ENCODE results near the gene C1QC. TPM values are rescaled to one million over a fixed set of nuclear protein-coding genes. Genes with fewer than 3 reads are reported as not detected.

C1QC gene
- total RNA-seq, 5 donors from 2014 or later (not counting 1 experiment from before 2014, with no cell fraction given), result 0.62 to 1.9 (median 0.96) TPM; not detected in 2

DNA sequence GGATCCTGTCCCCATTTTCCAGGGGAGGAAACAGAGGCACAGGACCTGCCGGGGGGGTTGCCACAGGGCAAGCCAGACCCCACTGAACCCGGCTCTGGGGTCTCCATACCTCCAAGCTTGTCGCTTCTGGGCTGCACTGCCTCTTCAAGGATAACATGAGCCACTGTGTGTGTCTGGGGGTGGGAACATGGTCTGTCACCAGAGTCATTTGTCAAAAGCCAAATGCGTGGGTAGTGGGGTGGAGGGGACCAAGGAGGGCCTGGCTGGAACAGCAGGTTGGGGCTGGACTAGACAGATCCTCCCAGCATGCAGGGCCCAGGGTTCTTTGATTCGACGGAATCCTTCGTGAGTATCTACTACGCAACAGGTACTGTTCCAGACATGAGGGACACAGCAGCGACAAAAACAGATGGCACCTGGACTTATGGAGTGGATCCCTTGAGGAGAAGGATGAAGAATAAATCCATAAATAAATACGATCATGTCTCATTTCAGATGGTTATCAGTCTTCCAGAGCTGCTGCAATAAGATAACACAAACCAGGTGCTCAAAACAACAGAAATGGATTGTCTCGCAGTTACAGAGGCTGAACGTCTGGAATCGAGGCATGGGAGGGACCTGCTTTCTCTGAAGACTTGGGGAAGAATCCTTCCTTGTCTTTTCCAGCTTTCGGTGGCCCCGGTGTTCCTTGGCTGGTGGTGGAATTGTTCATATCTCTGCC, 38.3 kb downstream of the C1QC start:
- 70% methylated on average over 6 of the region's 15 CpGs for WGBS (ENCODE audit: insufficient coverage)
- Mint-ChIP-seq H3K27me3 (peaks cover 15 to 23% of the 10 kb centered on the region in 2 donors), H3K36me3 (no peaks in the 10 kb centered on the region), H3K9me3 (no peaks in the 10 kb centered on the region), H3K4me3 (no peak overlapping the region), H3K4me1 (no peaks in the 10 kb centered on the region), H3K27ac (no peak overlapping the region)
- Histone ChIP-seq H3K36me3 (ENCODE audit: control insufficient read depth in 2 of 2, extremely low read depth in 1 of 2, insufficient read depth in 1 of 2, low read length in 1 of 2) (no peaks in the 10 kb centered on the region), H3K9me3 (no peaks in the 10 kb centered on the region), H3K27me3 (replicated peaks in 1 of 2; ENCODE audit: control insufficient read depth in 2 of 2, extremely low read depth in 1 of 2, insufficient read depth in 2 of 2, low read length in 1 of 2) (peaks cover 0 to 49% of the 10 kb centered on the region in 2 experiments), H3K4me1 (ENCODE audit: control insufficient read depth in 1 of 2, extremely low read depth in 1 of 2, insufficient read depth in 2 of 2, low read length in 2 of 2) (no peaks in the 10 kb centered on the region), H3K27ac (ENCODE audit: low read length) (no peak overlapping the region), H3K4me3 (ENCODE audit: control insufficient read depth in 1 of 2, extremely low read depth in 1 of 2, low read length in 1 of 2) (no peak overlapping the region)
- ChIA-PET POLR2A (no interaction called here), CTCF (no interaction called here)
- DNase-seq, result no peak
- ATAC-seq (replicated peaks in 1 of 4), result no peak

DNA sequence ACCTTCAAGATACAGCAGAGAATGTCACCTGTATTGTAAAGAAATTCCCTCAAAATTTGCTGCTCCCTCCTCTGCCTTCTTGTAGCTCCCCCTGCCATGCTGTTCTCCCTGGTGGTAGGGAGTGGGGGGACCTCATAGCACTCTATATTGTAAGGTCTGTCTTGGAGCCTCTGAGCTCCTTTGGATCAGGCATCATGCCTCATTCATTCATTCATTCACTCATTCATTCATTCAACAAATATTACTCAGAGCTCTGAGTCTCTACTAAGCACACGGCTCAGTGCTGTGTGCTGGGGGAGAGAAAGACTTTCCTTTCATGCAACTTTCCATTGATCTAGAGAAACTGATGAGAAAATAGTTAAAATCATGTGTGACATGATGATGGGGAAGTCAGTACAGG, 40.1 kb downstream of the C1QC start:
- H3K4me1 Mint-ChIP-seq, result no peaks in the 10 kb centered on the region
- no peaks in the 10 kb centered on the region for H3K36me3 Mint-ChIP-seq
- H3K27ac Mint-ChIP-seq, result no peak overlapping the region
- no peak overlapping the region for H3K4me3 Mint-ChIP-seq
- H3K36me3 ChIP-seq (ENCODE audit: control insufficient read depth in 2 of 2, extremely low read depth in 1 of 2, insufficient read depth in 1 of 2, low read length in 1 of 2), result no peaks in the 10 kb centered on the region
- no peak for ATAC-seq (replicated peaks in 1 of 4)
- DNase-seq, result no peak
- H3K9me3 Mint-ChIP-seq, result no peaks in the 10 kb centered on the region
- H3K4me3 ChIP-seq (ENCODE audit: control insufficient read depth in 1 of 2, extremely low read depth in 1 of 2, low read length in 1 of 2), result no peak overlapping the region
- peaks cover 24 to 34% of the 10 kb centered on the region in 2 donors for H3K27me3 Mint-ChIP-seq
- no peak overlapping the region for H3K27ac ChIP-seq (ENCODE audit: low read length)
- no peaks in the 10 kb centered on the region for H3K4me1 ChIP-seq (ENCODE audit: control insufficient read depth in 1 of 2, extremely low read depth in 1 of 2, insufficient read depth in 2 of 2, low read length in 2 of 2)
- POLR2A ChIA-PET, result no interaction called here
- CTCF ChIA-PET, result no interaction called here
- peaks cover 0 to 39% of the 10 kb centered on the region in 2 experiments for H3K27me3 ChIP-seq (replicated peaks in 1 of 2; ENCODE audit: control insufficient read depth in 2 of 2, extremely low read depth in 1 of 2, insufficient read depth in 2 of 2, low read length in 1 of 2)
- no peaks in the 10 kb centered on the region for H3K9me3 ChIP-seq
- no CpG with 5 or more reads among the region's 1 CpG for WGBS (ENCODE audit: insufficient coverage)

GRCh38 chr1:22685591-22686059, 42.2 kb downstream of the C1QC start:
- no peaks in the 10 kb centered on the region for H3K4me1 ChIP-seq (ENCODE audit: control insufficient read depth in 1 of 2, extremely low read depth in 1 of 2, insufficient read depth in 2 of 2, low read length in 2 of 2)
- DNase-seq (no peak), ATAC-seq (replicated peaks in 1 of 4) (no peak)
- no peak overlapping the region for H3K27ac Mint-ChIP-seq
- no peaks in the 10 kb centered on the region for H3K9me3 ChIP-seq
- H3K36me3 Mint-ChIP-seq, result no peaks in the 10 kb centered on the region
- WGBS (ENCODE audit: insufficient coverage), result 86% methylated on average over 10 of the region's 10 CpGs
- no peaks in the 10 kb centered on the region for H3K4me1 Mint-ChIP-seq
- H3K27ac ChIP-seq (ENCODE audit: low read length), result no peak overlapping the region
- peaks cover 0 to 33% of the 10 kb centered on the region in 2 experiments for H3K27me3 ChIP-seq (replicated peaks in 1 of 2; ENCODE audit: control insufficient read depth in 2 of 2, extremely low read depth in 1 of 2, insufficient read depth in 2 of 2, low read length in 1 of 2)
- no peaks in the 10 kb centered on the region for H3K36me3 ChIP-seq (ENCODE audit: control insufficient read depth in 2 of 2, extremely low read depth in 1 of 2, insufficient read depth in 1 of 2, low read length in 1 of 2)
- no peak overlapping the region for H3K4me3 ChIP-seq (ENCODE audit: control insufficient read depth in 1 of 2, extremely low read depth in 1 of 2, low read length in 1 of 2)
- H3K4me3 Mint-ChIP-seq, result no peak overlapping the region
- H3K27me3 Mint-ChIP-seq, result peaks cover 24 to 37% of the 10 kb centered on the region in 2 donors
- CTCF ChIA-PET, result no interaction called here
- no peaks in the 10 kb centered on the region for H3K9me3 Mint-ChIP-seq
- POLR2A ChIA-PET, result no interaction called here

DNA sequence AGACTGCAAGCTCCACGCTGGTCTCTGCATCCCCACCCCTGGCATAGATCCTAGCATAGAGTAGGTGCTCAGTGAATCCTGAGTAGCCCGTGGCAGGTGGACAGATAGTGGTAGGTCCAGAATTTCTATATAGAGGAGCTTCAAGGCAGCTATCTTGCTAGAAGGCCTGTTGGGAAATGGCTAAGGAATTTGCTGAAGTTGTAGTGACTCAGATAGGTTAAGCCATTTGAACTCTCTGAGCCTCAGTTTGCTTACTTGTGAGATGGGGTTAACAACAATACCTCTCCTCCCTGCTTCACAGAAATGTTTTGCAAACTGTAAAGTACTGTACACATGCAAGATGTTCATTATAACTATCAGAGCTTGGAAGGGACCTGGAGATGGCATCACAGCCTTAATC, 43.8 kb downstream of the C1QC start:
- H3K27ac ChIP-seq (ENCODE audit: low read length), result no peak overlapping the region
- Mint-ChIP-seq H3K27me3 (peaks cover 24 to 37% of the 10 kb centered on the region in 2 donors), H3K9me3 (no peaks in the 10 kb centered on the region), H3K4me3 (no peak overlapping the region), H3K36me3 (no peaks in the 10 kb centered on the region), H3K4me1 (no peaks in the 10 kb centered on the region), H3K27ac (no peak overlapping the region)
- ATAC-seq (replicated peaks in 1 of 4) (no peak), DNase-seq (no peak)
- no peaks in the 10 kb centered on the region for H3K9me3 ChIP-seq
- H3K4me1 ChIP-seq (ENCODE audit: control insufficient read depth in 1 of 2, extremely low read depth in 1 of 2, insufficient read depth in 2 of 2, low read length in 2 of 2), result no peaks in the 10 kb centered on the region
- WGBS (ENCODE audit: insufficient coverage), result 67% methylated on average over 1 of the region's 2 CpGs
- POLR2A ChIA-PET, result no interaction called here
- peaks cover 0 to 25% of the 10 kb centered on the region in 2 experiments for H3K27me3 ChIP-seq (replicated peaks in 1 of 2; ENCODE audit: control insufficient read depth in 2 of 2, extremely low read depth in 1 of 2, insufficient read depth in 2 of 2, low read length in 1 of 2)
- CTCF ChIA-PET, result no interaction called here
- H3K4me3 ChIP-seq (ENCODE audit: control insufficient read depth in 1 of 2, extremely low read depth in 1 of 2, low read length in 1 of 2), result no peak overlapping the region
- H3K36me3 ChIP-seq (ENCODE audit: control insufficient read depth in 2 of 2, extremely low read depth in 1 of 2, insufficient read depth in 1 of 2, low read length in 1 of 2), result no peaks in the 10 kb centered on the region

GRCh38 chr1:22688466-22688865, 45.0 kb downstream of the C1QC start:
- Histone ChIP-seq H3K9me3 (no peaks in the 10 kb centered on the region), H3K4me3 (ENCODE audit: control insufficient read depth in 1 of 2, extremely low read depth in 1 of 2, low read length in 1 of 2) (no peak overlapping the region), H3K27me3 (replicated peaks in 1 of 2; ENCODE audit: control insufficient read depth in 2 of 2, extremely low read depth in 1 of 2, insufficient read depth in 2 of 2, low read length in 1 of 2) (peaks cover 0 to 23% of the 10 kb centered on the region in 2 experiments), H3K27ac (ENCODE audit: low read length) (no peak overlapping the region), H3K36me3 (ENCODE audit: control insufficient read depth in 2 of 2, extremely low read depth in 1 of 2, insufficient read depth in 1 of 2, low read length in 1 of 2) (no peaks in the 10 kb centered on the region), H3K4me1 (ENCODE audit: control insufficient read depth in 1 of 2, extremely low read depth in 1 of 2, insufficient read depth in 2 of 2, low read length in 2 of 2) (no peaks in the 10 kb centered on the region)
- DNase-seq, result no peak
- H3K4me3 Mint-ChIP-seq, result no peak overlapping the region
- no peaks in the 10 kb centered on the region for H3K4me1 Mint-ChIP-seq
- peaks cover 23 to 36% of the 10 kb centered on the region in 2 donors for H3K27me3 Mint-ChIP-seq
- ChIA-PET CTCF (interaction anchor here in 1 of 2 donors (0.7 kb wide), 1 partner anchor 33 kb away, joined by 3 read pairs; no protein-coding TSS in a partner anchor), POLR2A (no interaction called here)
- ATAC-seq (replicated peaks in 1 of 4), result no peak
- no peaks in the 10 kb centered on the region for H3K9me3 Mint-ChIP-seq
- H3K27ac Mint-ChIP-seq, result no peak overlapping the region
- H3K36me3 Mint-ChIP-seq, result no peaks in the 10 kb centered on the region

DNA sequence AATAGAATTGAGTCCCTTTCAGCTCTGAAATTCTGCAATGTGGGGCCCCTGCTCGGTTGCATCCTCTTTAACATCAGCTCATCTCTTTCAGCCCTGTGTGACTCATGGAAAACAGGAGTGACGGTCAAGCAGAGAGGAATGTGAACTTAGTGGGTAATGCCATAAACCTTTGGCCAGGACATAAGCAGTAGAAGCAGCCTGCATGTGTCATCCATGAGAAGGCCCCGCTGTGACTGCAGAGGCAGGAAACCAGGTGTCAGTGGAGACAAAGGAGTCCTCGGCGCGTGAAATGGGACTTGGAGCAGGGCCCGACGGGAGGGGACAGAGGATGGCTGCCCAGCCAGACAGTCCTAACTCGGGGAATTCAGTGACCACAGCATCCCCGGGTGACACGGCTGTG, 46.1 kb downstream of the C1QC start:
- Mint-ChIP-seq H3K9me3 (no peaks in the 10 kb centered on the region), H3K27me3 (peaks cover 21 to 29% of the 10 kb centered on the region in 2 donors), H3K4me1 (no peaks in the 10 kb centered on the region), H3K36me3 (no peaks in the 10 kb centered on the region), H3K27ac (no peak overlapping the region), H3K4me3 (no peak overlapping the region)
- H3K27me3 ChIP-seq (replicated peaks in 1 of 2; ENCODE audit: control insufficient read depth in 2 of 2, extremely low read depth in 1 of 2, insufficient read depth in 2 of 2, low read length in 1 of 2), result peaks cover 0 to 14% of the 10 kb centered on the region in 2 experiments
- 92% methylated on average over 7 of the region's 11 CpGs for WGBS (ENCODE audit: insufficient coverage)
- DNase-seq (no peak), ATAC-seq (replicated peaks in 1 of 4) (no peak)
- no peaks in the 10 kb centered on the region for H3K36me3 ChIP-seq (ENCODE audit: control insufficient read depth in 2 of 2, extremely low read depth in 1 of 2, insufficient read depth in 1 of 2, low read length in 1 of 2)
- no peaks in the 10 kb centered on the region for H3K4me1 ChIP-seq (ENCODE audit: control insufficient read depth in 1 of 2, extremely low read depth in 1 of 2, insufficient read depth in 2 of 2, low read length in 2 of 2)
- CTCF ChIA-PET, result no interaction called here
- no peak overlapping the region for H3K4me3 ChIP-seq (ENCODE audit: control insufficient read depth in 1 of 2, extremely low read depth in 1 of 2, low read length in 1 of 2)
- POLR2A ChIA-PET, result no interaction called here
- no peaks in the 10 kb centered on the region for H3K9me3 ChIP-seq
- H3K27ac ChIP-seq (ENCODE audit: low read length), result no peak overlapping the region

Measured in T-cell (primary cell).